ACHN (cell line): ENCODE results near the gene CHP1.
"Not testable (repeated sequence)": the region's sequence is repeated elsewhere in the genome, so short reads cannot be mapped to it uniquely, and the experiment has no call there.

Experiments
- DNase-seq: peaks from one replicate; pipeline ENCODE4 v3.0.0-alpha.2; 2015
- in situ Hi-C: cut with HindIII; loops from 2 replicates; pipeline ENCODE4 v1.10.0; 2017; ENCODE audit warnings: low sequenced_read_pairs, low pct_ligation_motif_present, low pct_unique_long_range_greater_than_20kb

CHP1 gene

DNA sequence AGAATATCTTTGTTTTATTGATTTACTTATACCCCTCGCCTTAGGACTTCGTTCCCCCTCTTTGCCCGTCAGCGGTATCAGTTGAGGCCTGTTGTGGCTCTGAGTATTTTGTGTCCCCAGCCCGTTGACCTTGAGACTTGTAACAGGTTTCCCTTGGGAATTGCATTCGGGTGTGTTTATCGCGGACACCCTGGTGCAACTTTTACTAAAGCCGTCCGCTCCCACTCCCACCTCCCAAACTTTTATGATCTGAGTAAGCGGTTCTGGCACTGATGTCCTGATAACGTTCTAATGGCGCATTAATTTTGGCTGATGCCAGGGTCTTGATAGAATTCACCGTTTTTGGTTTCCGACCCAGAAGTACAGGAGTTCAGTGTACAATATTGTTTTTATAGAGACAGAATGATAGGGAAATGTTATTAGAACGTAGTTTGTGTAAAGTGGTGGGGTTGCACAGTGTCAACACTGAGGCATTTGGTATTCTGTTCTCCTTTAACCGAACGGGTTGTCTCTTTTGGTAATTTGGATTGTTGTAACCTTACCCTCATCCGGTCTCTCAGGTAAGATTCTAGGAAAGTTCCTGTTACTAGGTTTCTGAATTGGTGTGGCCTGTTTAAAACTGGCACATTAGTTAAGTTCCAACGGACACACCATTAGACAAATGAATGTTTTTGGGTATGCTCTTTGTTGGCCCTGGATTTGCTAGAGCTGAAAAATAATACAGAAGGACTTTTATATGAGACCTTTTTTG is 53.5 kb downstream of the CHP1 start:
- peak; percentile 13 for DNase-seq
- in situ Hi-C loops: no loop called here

DNA sequence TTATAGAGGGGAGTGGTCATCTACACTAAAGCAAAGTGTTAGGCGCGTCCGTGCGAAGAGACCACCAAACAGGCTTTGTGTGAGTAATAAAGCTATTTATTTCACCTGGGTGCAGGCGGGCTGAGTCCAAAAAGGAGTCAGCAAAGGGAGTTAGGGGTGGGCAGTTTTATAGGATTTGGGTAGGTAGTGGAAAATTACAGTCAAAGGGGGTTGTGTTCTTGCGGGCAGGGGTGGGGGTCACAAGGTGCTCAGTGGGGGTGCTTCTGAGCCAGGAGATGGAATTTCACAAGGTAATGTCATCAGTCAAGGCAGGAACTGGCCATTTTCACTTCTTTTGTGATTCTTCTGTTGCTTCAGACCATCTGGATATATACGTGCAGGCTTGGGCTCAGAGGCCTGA is 54.2 kb downstream of the CHP1 start:
- in situ Hi-C loops: no loop called here

DNA sequence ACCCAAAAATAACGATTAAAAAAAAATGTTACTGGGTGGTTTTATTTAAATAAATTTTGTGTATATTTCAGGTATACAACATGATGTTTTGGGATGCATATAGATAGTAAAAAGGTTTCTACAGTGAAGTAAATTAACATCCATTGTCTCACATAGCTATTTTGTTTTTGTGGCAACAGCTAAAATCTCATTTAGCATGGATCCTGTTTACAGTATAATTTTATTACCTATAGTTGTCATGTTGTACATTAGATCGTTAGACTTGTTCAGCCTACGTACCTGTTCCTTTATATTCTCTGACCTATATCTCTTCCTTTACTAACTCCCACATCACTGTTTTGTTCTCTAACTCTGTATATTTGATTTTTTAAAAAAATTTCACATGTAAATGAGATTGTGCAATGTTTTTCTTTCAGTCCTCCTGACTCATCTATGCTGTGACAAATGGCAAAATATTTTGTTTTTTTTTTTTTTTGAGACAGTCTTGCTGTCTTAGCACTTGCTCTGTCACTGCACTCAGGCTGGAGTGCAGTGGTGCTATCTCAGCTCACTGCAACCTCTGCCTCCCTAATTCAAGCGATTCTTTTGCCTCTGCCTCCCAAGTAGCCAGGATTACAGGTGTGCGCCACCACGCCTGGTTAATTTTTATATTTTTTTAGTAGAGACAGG is 55.7 kb downstream of the CHP1 start:
- in situ Hi-C loops: no loop called here

More for the DNA sequence above, 54.2 kb downstream of the CHP1 start:
- no peak for DNase-seq

DNA sequence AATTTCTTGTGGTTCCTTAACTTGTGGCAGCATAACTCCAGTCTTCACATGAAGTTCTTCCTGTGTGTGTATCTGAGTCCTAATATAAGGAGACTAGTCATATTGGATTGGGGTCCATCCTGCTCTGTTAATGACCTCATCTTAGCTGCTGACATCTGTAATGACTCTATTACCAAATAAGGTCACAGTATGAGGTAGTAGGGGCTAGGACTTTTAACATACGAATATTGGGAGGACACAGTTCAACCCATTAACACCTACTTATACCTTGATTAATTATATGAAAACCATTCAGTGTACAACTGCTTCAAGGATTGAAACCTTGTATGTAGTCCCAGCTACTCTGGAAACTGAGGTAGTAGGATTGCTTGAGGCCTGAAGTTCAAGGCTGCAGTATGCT is 57.4 kb downstream of the CHP1 start:
- no peak for DNase-seq
- in situ Hi-C loops: no loop called here

More for the DNA sequence above, 55.7 kb downstream of the CHP1 start:
- DNase-seq: no peak

DNA sequence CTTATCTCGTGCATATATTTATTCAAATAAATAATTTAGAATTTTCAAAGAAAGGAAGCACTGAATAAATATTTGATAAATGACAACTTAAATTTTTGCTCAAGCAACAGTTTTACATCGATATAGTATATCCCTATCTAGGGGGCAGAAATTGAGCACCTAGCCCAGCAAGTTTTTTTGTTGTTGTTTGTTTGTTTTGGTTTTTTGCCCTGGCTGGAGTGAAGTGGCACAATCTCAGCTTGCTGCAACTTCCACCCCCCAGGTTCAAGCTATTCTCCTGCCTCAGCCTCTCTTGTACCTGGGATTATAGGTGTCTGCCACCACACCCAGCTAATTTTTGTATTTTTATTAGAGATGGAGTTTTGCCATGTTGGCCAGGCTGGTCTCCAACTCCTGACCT is 58.9 kb downstream of the CHP1 start:
- DNase-seq: no peak
- in situ Hi-C loops: no loop called here

DNA sequence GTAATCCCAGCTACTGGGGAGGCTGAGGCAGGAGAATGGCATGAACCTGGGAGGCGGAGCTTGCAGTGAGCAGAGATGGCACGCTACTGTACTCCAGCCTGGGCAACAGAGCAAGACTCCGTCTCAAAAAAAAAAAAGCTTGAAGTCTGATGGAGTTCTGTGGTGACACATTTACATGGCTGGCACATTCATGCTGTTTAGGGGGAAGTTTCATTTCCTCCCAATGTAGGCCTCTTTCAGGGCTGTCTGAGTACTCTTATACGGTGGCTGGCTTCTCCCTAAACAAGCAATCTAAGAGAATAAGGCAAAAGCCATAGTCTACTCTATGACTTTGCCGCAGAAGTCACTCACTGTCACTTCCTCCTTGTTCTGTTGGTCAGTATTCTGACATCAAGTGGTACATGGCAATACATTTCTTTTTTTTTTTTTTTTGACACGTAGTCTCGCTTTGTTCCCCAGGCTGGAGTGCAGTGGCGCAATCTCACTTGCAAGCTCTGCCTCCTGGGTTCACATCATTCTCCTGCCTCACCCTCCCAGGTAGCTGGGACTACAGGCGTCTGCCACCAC is 60.1 kb downstream of the CHP1 start:
- in situ Hi-C loops: no loop called here
- DNase-seq: no peak

DNA sequence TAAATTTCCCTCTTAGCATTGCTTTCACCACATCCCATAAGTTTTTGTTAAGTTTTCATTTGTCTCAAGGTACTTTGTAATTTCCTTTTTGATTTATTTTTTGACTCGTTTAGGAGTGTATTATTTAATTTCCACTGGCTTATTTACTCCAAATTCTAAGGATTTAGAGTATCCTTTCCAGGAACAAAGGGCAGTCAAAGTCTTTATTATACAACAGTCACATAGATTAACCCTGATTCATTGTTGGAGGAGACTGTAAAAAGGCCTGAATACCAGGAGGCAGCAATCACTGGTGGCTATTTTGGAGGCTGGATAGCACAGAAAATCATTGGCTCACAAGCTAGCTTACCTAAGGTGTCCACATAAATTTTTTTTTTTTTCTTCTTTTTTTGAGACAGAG is 61.5 kb downstream of the CHP1 start:
- in situ Hi-C loops: no loop called here
- DNase-seq: no peak

DNA sequence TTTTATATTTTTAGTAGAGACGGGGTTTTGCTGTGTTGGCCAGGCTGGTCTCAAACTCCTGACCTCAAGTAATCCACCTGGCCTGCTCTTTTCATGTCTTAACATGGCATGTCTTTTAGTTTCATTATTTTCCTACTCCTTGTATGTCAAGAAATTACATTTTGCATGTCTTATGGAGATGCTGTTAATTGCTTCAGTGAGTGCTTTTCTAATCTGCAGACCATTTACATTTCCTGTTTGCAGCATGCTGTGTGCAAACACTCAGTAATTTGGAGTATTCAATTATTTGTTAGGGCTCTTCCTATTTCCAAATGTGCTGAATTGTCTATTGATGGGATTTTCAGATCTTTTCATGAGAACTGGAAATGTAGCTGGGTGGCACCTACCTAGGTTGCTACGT is 70.1 kb downstream of the CHP1 start:
- in situ Hi-C loops, DNase-seq: not testable (repeated sequence)

DNA sequence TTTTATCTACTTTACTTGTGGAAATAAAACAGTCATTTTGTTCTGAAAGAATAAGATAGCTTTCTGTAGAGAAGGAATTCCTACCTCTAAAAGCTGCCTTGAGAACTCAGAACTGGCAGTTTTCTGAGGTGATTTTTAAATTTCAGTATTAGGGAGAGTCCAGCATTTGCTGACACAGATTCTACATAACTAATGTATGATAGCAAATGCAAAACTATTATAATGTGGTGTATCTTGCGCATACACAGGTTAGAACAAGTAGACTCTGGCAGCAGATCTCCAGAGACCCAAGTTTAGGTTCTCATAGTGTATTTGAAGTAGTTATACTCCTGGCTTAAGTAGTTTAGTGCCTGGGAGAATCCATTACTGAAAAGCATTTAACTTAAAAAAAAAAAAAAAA is 70.5 kb downstream of the CHP1 start:
- no peak for DNase-seq
- in situ Hi-C loops: no loop called here

DNA sequence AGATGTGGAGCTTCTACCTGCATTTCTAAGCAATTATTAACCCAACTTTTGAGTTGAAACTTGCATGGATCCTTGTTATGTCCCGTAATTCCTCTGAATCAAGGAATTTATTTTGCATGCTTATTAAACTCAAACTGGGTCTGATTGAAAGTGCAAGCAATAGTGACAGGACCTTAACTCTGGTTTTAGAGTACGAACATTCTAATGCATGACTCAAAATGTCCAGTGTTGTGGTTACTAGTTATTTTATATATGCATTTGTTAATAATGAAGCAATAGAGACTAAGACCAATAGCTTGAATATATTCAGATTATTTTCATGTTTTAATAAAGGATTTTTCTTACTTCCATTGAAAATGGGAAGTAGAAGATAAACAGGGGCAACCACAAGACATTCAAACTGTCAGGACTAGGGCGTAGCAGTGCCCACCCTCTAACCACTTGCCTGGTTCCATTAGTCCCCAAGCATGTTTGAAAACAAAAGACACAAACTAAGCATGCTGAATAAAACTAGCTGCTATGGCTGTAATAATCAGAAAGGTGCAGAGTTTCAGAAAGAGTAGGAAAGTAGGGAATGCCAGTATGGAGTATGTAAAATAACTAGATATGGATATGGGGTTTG is 73.2 kb downstream of the CHP1 start:
- in situ Hi-C loops: no loop called here
- no peak for DNase-seq

DNA sequence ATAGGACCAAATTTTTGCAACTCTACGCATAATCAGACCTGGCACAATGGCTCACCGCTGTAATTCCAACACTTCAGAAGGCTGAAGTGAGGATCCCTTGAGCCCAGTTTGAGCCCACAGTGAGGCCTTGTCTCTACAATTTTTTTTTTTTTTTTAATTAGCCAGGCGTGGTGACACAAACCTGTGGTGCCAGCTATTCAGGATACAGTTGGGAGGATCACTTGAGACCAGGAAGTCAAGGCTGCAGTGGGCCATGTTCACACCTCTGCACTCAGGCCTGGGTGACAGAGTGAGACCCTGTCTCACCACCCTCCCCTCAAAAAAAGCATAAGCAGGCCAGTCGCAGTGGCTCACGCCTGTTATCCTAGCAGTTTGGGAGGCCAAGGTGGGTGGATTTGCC is 76.6 kb downstream of the CHP1 start:
- no peak for DNase-seq

DNA sequence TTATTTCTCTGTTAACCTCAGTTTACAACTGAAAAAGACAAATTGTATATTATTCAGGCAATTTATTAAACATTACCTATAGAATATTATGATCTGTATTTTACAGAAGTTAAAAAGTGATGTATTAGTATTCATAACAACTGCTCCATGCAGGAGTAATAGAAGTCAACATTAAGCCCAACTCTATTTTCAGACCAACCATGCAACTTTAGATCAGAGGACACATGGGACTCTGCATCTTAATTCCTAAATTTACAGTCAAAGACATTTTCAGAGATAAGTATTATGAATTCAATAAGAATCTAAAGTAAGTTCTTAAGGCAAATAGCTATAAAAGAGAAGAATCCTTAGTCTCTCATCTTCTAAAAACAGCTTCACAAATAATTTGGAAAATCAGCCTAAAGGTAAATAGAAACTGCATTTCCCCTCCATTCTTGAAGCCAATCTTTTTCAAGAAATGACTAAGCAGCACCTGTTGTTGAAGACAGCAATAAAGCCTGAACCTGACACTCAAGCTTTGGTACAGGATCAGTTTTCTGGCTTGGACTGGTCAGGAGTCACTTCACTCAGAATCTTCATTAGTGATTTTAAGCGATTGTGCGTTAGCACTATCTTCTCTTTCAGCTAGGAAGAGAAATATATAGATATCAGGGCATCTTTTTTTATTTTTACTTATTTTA is 78.3 kb downstream of the CHP1 start:
- no peak for DNase-seq
- in situ Hi-C loops: no loop called here

More for the DNA sequence above, 76.6 kb downstream of the CHP1 start:
- in situ Hi-C loops: no loop called here

DNA sequence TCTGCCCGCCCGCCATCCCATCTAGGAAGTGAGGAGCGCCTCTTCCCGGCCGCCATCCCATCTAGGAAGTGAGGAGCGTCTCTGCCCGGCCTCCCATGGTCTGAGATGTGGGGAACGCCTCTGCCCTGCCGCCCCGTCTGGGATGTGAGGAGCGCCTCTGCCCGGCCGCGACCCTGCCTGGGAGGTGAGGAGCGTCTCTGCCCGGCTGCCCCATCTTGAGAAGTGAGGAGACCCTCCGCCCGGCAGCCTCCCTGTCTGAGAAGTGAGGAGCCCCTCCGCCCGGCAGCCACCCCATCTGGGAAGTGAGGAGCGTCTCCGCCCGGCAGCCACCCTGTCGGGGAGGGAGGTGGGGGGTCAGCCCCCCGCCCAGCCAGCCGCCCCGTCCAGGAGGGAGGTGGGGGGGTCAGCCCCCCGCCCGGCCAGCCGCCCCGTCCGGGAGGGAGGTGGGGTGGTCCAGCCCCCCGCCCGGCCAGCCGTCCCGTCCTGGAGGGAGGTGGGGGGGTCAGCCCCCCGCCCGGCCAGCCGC is 89.8 kb downstream of the CHP1 start:
- in situ Hi-C loops, DNase-seq: not testable (repeated sequence)

DNA sequence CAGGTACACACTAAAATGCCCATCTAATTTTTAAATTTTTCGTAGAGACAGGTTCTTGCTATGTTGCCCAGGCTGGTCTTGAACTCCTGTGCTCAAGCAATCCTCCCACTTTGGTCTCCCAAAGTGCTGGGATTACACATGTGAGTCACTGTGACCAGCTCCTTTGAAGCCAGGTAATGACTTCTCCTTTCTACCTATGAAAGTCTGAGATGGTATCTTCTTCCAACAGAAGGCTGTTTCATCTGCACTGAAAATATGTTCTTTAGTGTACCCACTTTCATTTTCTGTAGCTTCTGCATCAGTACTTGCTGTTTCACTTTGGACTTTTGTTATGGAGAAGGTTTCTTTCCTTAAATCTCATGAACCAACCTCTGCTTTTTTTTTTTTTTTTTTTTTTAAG is 92.5 kb downstream of the CHP1 start:
- DNase-seq: no peak

DNA sequence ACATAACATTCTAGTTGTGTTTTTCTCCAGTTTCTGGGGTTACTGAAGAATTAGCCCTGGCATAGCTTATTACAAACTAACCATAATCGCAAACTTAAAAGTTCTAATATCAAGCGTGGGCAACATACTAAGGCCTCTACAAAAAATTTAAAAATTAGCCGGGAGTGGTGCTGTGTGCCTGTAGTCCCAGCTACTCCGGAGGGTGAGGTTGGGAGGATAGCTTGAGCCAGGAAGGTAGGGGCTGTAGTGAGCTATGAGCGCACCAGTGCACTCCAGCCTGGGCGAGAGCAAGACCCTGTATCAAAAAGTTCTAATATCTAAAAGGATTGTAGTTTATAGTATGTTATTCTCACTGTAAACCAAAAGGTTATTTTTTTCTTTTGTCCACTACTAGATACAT is 100.2 kb downstream of the CHP1 start:
- no peak for DNase-seq
- in situ Hi-C loops: no loop called here

More for the DNA sequence above, 92.5 kb downstream of the CHP1 start:
- in situ Hi-C loops: no loop called here
